HCT116 (cell line): ENCODE measurements around the gene DHRS13.

Experiments
- EZH2phosphoT487 ChIP-seq: fragments of 200-600 bp; IDR thresholded peaks from 2 replicates; pipeline ENCODE4 v1.6.1; 2018; ENCODE audit warnings: antibody characterized with exemption, borderline replicate concordance
- POLR2A ChIP-seq: IDR thresholded peaks from 2 replicates; pipeline ENCODE4 v1.7.0; 2011; ENCODE audit warnings: borderline replicate concordance; ENCODE audit not compliant: insufficient read depth, insufficient read length; ENCODE audit errors: extremely low read depth
- POLR2AphosphoS5 ChIP-seq: IDR thresholded peaks from 2 replicates; pipeline ENCODE4 v1.6.1; 2011; ENCODE audit warnings: mild to moderate bottlenecking, low read depth, low read length, moderate library complexity
- TF ChIP-seq, protein P1 (sequence below), 3 experiments: fragments of 200-600 bp in 1 of 3; sonication (generic) in 1 of 3; IDR thresholded peaks in 2 of 3; conservative IDR thresholded peaks in 1 of 3; 2 replicates each; pipeline ENCODE4 v1.5.1; 2012 to 2017; ENCODE audit warnings: low read depth in 2 of 3, low read length in 2 of 3, antibody characterized with exemption in 1 of 3, borderline replicate concordance in 1 of 3, control low read depth in 1 of 3, mild to moderate bottlenecking in 1 of 3, mixed read lengths in 1 of 3, mixed run types in 1 of 3, moderate library complexity in 1 of 3; ENCODE audit not compliant: insufficient read depth in 1 of 3
- TF ChIP-seq, protein P2 (sequence below): IDR thresholded peaks from 2 replicates; pipeline ENCODE4 v1.6.1; 2012; ENCODE audit warnings: low read depth

DNA sequence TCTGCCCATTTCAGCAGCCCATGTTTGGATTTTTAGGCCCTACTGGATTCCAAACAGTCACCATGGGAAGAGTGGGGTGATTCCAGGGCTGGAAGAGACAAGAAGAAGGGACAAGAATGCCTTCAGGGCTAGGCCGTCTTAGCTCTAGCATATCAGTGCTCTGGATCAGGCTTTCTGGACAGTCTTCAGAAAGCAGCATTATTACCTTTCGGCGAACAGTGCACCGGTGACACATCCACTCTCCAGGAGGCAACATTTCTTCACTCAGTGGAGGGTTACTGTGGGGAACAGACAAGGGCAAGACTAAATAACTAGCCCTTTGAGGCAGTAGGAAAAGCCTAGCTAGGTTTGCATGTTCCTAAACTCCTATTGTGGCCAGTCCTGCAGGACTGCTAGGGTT is 23.9 kb upstream of the DHRS13 start:
- no peak for TF ChIP-seq POLR2A
- TF ChIP-seq POLR2AphosphoS5: no peak
- TF ChIP-seq EZH2phosphoT487: no peak
- TF ChIP-seq, protein P1, sequence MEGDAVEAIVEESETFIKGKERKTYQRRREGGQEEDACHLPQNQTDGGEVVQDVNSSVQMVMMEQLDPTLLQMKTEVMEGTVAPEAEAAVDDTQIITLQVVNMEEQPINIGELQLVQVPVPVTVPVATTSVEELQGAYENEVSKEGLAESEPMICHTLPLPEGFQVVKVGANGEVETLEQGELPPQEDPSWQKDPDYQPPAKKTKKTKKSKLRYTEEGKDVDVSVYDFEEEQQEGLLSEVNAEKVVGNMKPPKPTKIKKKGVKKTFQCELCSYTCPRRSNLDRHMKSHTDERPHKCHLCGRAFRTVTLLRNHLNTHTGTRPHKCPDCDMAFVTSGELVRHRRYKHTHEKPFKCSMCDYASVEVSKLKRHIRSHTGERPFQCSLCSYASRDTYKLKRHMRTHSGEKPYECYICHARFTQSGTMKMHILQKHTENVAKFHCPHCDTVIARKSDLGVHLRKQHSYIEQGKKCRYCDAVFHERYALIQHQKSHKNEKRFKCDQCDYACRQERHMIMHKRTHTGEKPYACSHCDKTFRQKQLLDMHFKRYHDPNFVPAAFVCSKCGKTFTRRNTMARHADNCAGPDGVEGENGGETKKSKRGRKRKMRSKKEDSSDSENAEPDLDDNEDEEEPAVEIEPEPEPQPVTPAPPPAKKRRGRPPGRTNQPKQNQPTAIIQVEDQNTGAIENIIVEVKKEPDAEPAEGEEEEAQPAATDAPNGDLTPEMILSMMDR (IDR thresholded peaks at IDR 0.05 in 2 of 3, conservative IDR thresholded peaks at IDR 0.05 in 1 of 3; ENCODE audit: borderline replicate concordance in 1 of 3, insufficient read depth in 1 of 3, low read depth in 2 of 3, low read length in 2 of 3): no peak
- TF ChIP-seq, protein P2, sequence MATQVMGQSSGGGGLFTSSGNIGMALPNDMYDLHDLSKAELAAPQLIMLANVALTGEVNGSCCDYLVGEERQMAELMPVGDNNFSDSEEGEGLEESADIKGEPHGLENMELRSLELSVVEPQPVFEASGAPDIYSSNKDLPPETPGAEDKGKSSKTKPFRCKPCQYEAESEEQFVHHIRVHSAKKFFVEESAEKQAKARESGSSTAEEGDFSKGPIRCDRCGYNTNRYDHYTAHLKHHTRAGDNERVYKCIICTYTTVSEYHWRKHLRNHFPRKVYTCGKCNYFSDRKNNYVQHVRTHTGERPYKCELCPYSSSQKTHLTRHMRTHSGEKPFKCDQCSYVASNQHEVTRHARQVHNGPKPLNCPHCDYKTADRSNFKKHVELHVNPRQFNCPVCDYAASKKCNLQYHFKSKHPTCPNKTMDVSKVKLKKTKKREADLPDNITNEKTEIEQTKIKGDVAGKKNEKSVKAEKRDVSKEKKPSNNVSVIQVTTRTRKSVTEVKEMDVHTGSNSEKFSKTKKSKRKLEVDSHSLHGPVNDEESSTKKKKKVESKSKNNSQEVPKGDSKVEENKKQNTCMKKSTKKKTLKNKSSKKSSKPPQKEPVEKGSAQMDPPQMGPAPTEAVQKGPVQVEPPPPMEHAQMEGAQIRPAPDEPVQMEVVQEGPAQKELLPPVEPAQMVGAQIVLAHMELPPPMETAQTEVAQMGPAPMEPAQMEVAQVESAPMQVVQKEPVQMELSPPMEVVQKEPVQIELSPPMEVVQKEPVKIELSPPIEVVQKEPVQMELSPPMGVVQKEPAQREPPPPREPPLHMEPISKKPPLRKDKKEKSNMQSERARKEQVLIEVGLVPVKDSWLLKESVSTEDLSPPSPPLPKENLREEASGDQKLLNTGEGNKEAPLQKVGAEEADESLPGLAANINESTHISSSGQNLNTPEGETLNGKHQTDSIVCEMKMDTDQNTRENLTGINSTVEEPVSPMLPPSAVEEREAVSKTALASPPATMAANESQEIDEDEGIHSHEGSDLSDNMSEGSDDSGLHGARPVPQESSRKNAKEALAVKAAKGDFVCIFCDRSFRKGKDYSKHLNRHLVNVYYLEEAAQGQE: no peak
